ENCODE data around the gene AMBRA1. TPM values are rescaled to one million over a fixed set of nuclear protein-coding genes. Genes with fewer than 3 reads are reported as not detected.

AMBRA1 gene
- total RNA-seq, 1 experiment from 2014 or later, result 15.8 TPM

DNA sequence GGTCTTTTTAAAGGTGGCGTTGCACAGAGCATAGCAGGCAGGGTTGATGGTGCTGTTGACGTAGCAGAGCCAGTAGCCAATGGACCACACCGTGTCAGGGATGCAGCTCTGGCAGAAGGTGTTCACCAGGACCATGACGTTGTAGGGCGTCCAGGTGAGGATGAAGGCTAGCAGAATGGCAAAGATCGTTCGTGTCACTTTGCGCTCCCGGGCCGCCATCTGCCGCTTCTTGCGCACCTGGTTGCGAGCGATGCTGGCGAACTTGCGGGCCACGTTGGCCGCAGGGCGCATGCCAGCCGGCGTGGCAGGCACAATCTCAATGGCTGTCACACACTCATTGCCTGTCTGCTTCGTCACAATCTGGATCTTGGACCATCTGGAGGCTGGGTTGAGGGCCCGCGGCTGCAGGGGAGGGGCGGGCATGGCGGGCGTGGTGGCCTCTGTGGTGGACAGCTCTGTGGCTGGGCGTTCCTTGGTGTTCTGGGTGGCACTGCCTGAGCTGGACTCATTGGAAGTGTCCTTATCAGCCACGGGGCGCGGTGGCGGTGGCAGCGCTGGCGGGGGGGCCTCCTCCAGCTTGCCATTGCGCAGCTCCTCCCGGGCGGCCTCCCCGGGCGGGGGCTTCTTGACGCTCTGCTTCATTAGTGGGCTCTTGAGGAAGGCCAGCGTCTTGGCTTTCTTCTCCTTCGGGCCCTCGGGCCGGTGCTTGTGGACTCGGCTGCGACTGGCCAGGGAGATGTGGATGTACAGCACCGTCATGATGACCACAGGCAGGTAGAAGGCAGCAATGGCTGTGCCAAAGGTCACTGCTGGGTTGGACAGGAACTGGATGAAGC lies 208.4 kb downstream of the AMBRA1 start:
- H3F3A ChIP-seq (ENCODE audit: low read length, unreplicated experiment), result no peaks in the 10 kb centered on the region
- no TSS peak for BruUV-seq (replicated peaks)
- H3K9me2 ChIP-seq (replicated peaks; ENCODE audit: low read length), result no peaks in the 10 kb centered on the region
- H3K27ac ChIP-seq (ENCODE audit: low read length), result no peak overlapping the region
- no peak overlapping the region for H3K4me3 ChIP-seq (ENCODE audit: low read length)
- ChIA-PET POLR2A (ENCODE audit: unreplicated experiment) (no interaction called here), CTCF (no interaction called here)
- H3K36me3 ChIP-seq (ENCODE audit: low read depth, low read length), result no peaks in the 10 kb centered on the region
- no peak for DNase-seq
- TF ChIP-seq EZH2 (IDR thresholded peaks at IDR 0.05; ENCODE audit: low read length, unreplicated experiment) (no peak), EZH2phosphoT487 (IDR thresholded peaks at IDR 0.05; ENCODE audit: borderline replicate concordance, low read length) (no peak)
- TF ChIP-seq, protein P1, sequence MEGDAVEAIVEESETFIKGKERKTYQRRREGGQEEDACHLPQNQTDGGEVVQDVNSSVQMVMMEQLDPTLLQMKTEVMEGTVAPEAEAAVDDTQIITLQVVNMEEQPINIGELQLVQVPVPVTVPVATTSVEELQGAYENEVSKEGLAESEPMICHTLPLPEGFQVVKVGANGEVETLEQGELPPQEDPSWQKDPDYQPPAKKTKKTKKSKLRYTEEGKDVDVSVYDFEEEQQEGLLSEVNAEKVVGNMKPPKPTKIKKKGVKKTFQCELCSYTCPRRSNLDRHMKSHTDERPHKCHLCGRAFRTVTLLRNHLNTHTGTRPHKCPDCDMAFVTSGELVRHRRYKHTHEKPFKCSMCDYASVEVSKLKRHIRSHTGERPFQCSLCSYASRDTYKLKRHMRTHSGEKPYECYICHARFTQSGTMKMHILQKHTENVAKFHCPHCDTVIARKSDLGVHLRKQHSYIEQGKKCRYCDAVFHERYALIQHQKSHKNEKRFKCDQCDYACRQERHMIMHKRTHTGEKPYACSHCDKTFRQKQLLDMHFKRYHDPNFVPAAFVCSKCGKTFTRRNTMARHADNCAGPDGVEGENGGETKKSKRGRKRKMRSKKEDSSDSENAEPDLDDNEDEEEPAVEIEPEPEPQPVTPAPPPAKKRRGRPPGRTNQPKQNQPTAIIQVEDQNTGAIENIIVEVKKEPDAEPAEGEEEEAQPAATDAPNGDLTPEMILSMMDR (conservative IDR thresholded peaks at IDR 0.05; ENCODE audit: low read depth, low read length), result no peak
- no peaks in the 10 kb centered on the region for H3K79me2 ChIP-seq (ENCODE audit: low read length)
- intact Hi-C loops (cut with micrococcal nuclease), result no loop called here
- no peak overlapping the region for H3K4me2 ChIP-seq (ENCODE audit: low read length)
- H3K9ac ChIP-seq (ENCODE audit: low read length), result no peak overlapping the region
- ATAC-seq, result no peak
- no peaks in the 10 kb centered on the region for H4K20me1 ChIP-seq (ENCODE audit: low read length)
- peaks cover 23% of the 10 kb centered on the region; the same call in 1 of the 2 replicates for H3K4me1 ChIP-seq (ENCODE audit: insufficient read depth, low read length)
- peaks cover 19% of the 10 kb centered on the region for H3K27me3 ChIP-seq (ENCODE audit: low read length)
- H3K9me3 ChIP-seq (ENCODE audit: low read length), result no peaks in the 10 kb centered on the region
- no peak overlapping the region for H2AFZ ChIP-seq (ENCODE audit: low read length)

DNA sequence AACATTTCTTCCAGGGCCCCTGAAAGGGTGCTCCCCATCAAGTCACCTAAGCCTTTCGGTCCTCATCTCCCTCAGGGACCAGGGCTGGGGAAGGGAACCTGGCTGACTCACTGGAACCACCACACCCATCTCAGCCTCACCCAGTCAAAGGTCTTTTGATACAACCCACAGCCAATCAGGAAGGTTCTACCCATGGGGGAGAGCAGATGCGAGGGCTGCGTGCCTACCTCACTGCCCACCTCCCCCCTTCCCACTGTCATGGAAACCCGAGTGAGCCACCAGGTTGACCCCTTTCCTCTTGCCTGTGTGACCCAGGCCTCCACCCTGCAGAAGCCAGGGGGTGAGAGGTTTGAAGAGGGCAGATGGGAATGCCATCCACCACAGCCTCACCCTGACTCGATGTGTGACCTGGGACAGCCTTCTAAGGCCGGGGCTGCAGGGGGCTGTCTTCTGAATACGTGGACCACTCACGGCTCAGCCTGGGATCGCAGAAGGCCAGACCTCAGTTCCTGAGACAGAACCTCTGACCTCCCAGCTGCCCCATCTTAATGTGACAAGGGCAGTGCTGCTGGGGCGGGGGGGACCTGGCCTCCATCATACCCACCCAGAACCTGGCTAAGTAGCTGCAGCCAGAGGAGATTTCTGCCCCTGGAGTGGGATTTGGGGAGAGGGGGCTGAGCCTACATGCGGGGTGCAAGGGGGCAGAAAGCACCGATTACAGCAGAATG lies 209.7 kb downstream of the AMBRA1 start:
- no peaks in the 10 kb centered on the region for H3K79me2 ChIP-seq (ENCODE audit: low read length)
- no peak overlapping the region for H3K27ac ChIP-seq (ENCODE audit: low read length)
- no peaks in the 10 kb centered on the region for H3K9me3 ChIP-seq (ENCODE audit: low read length)
- intact Hi-C loops (cut with micrococcal nuclease), result no loop called here
- no TSS peak for BruUV-seq (replicated peaks)
- POLR2A ChIA-PET (ENCODE audit: unreplicated experiment), result no interaction called here
- no peaks in the 10 kb centered on the region for H3F3A ChIP-seq (ENCODE audit: low read length, unreplicated experiment)
- H3K4me1 ChIP-seq (ENCODE audit: insufficient read depth, low read length), result peaks cover 15% of the 10 kb centered on the region; the same call in 1 of the 2 replicates
- TF ChIP-seq, protein P1 (conservative IDR thresholded peaks at IDR 0.05; ENCODE audit: low read depth, low read length), result no peak
- TF ChIP-seq EZH2phosphoT487 (IDR thresholded peaks at IDR 0.05; ENCODE audit: borderline replicate concordance, low read length), result no peak
- no peak for TF ChIP-seq EZH2 (IDR thresholded peaks at IDR 0.05; ENCODE audit: low read length, unreplicated experiment)
- H3K9me2 ChIP-seq (replicated peaks; ENCODE audit: low read length), result no peaks in the 10 kb centered on the region
- DNase-seq (peak; percentile 19), ATAC-seq (no peak)
- H3K36me3 ChIP-seq (ENCODE audit: low read depth, low read length), result no peaks in the 10 kb centered on the region
- CTCF ChIA-PET, result interaction anchor here (0.6 kb wide), 1 partner anchor 85 kb away, joined by 4 read pairs; no protein-coding TSS in a partner anchor
- no peak overlapping the region for H3K4me2 ChIP-seq (ENCODE audit: low read length)
- no peak overlapping the region for H3K4me3 ChIP-seq (ENCODE audit: low read length)
- peaks cover 9% of the 10 kb centered on the region for H3K27me3 ChIP-seq (ENCODE audit: low read length)
- no peaks in the 10 kb centered on the region for H4K20me1 ChIP-seq (ENCODE audit: low read length)
- no peak overlapping the region for H2AFZ ChIP-seq (ENCODE audit: low read length)
- no peak overlapping the region for H3K9ac ChIP-seq (ENCODE audit: low read length)
